ENCODE measurements around the gene BICDL2. TPM values are rescaled to one million over a fixed set of nuclear protein-coding genes. Genes with fewer than 3 reads are reported as not detected.

BICDL2 gene
- total RNA-seq, 4 donors from 2014 or later: 0.19 to 0.42 TPM; not detected in 2

DNA sequence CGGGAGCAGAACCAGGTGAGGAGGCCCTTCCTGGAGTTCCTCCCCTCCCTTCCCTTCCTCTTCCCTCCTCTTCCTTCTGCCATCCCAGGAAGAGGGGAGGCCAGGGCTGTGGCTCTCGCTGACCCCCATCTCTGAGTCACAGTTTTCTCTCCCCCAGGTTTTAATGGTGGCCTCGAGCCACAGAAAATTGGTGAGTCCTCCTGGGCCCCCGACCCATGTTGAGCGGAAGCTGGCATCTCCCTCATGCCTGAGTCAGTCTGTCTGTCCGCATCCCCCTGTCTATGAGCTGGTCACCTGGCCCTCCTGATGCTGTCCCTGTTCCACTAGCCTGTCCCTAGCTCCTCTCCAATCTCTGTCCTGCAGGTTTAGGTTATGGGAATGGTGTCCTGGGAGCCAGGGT lies 36.8 kb downstream of the BICDL2 start:
- Histone ChIP-seq H3K27me3 (peaks cover 0 to 65% (median 2%) of the 10 kb centered on the region in 4 donors), H3K9me3 (no peaks in the 10 kb centered on the region), H3K36me3 (no peaks in the 10 kb centered on the region), H3K4me1 (peaks cover 2 to 11% (median 9%) of the 10 kb centered on the region in 4 donors), H3K27ac (replicated peaks in 1 of 4) (no peak overlapping the region), H3K4me3 (no peak overlapping the region)
- intact Hi-C loops (cut with DNase I): no loop called here
- WGBS: 79% methylated on average over 6 of the region's 6 CpGs
- no peak for DNase-seq (ENCODE audit: extremely low spot score)
- TF ChIP-seq, protein P1, sequence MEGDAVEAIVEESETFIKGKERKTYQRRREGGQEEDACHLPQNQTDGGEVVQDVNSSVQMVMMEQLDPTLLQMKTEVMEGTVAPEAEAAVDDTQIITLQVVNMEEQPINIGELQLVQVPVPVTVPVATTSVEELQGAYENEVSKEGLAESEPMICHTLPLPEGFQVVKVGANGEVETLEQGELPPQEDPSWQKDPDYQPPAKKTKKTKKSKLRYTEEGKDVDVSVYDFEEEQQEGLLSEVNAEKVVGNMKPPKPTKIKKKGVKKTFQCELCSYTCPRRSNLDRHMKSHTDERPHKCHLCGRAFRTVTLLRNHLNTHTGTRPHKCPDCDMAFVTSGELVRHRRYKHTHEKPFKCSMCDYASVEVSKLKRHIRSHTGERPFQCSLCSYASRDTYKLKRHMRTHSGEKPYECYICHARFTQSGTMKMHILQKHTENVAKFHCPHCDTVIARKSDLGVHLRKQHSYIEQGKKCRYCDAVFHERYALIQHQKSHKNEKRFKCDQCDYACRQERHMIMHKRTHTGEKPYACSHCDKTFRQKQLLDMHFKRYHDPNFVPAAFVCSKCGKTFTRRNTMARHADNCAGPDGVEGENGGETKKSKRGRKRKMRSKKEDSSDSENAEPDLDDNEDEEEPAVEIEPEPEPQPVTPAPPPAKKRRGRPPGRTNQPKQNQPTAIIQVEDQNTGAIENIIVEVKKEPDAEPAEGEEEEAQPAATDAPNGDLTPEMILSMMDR (IDR thresholded peaks at IDR 0.05): no peak
- TF ChIP-seq EP300 (IDR thresholded peaks at IDR 0.05) (no peak), POLR2A (IDR thresholded peaks at IDR 0.05; ENCODE audit: low read depth) (no peak), POLR2AphosphoS5 (IDR thresholded peaks at IDR 0.05) (no peak)

DNA sequence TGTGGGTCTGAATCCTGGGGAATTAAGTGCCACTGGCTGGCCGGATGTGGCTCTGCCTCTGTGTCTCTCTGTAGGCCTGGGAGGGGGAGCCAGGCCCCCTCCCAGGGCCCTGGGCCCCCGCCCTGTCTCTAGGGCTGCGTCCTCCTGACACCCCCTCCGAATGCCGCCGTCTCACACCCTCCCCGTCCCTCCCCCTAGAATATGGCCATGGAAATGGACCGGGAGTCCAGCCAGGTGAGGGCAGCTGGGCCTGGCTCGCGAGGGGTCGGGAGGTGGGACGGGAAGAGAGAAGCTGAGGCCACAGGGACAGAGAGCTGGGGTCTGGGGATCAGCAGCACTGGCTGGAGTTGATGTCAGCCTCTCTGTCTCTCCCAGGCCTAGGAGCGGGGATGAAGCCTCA lies 40.4 kb downstream of the BICDL2 start:
- Histone ChIP-seq H3K36me3 (no peaks in the 10 kb centered on the region), H3K4me3 (no peak overlapping the region), H3K4me1 (no peaks in the 10 kb centered on the region), H3K27me3 (peaks cover 0 to 51% (median 0%) of the 10 kb centered on the region in 4 donors), H3K9me3 (no peaks in the 10 kb centered on the region), H3K27ac (replicated peaks in 1 of 4) (no peak overlapping the region)
- TF ChIP-seq POLR2A (IDR thresholded peaks at IDR 0.05; ENCODE audit: low read depth): no peak
- no peak for TF ChIP-seq POLR2AphosphoS5 (IDR thresholded peaks at IDR 0.05)
- TF ChIP-seq, protein P1 (IDR thresholded peaks at IDR 0.05): no peak
- no peak for TF ChIP-seq EP300 (IDR thresholded peaks at IDR 0.05)
- WGBS: 71% methylated on average over 9 of the region's 13 CpGs
- no peak for DNase-seq (ENCODE audit: extremely low spot score)
- intact Hi-C loops (cut with DNase I): no loop called here

DNA sequence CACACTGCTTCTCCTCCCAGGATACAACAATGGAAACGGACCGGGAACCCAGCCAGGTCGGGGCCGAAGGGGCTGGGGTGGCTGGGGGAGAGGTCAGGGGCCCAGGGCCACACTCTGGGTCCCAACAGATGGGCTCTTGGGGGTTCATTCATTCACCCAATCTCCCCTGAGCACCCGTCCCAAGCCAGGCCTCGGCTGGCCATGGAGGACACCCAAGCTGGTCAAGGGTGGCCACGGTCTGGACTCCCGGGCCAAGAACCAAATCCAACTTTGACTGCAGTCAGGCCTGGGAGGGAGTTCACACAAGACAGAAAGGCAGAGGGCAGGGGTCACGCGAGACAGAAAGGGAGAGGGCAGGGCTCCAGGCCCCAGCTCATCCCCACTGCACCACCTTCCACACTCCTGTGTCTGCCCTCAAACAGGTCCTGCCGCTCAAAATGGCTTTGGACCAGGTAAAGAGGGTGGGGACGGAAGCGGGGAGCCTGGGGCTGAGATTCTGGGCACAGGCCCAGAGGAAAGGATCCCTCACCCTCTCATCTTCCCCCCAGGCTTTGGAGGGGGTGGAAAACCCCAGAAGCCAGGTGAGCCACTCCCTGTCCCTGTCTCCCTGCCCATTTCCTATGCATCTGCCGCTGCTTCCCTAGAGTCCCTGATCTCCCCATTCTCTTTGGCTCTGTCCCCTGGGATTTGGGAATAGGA lies 44.2 kb downstream of the BICDL2 start:
- no peaks in the 10 kb centered on the region for H3K36me3 ChIP-seq
- H3K27me3 ChIP-seq: peaks cover 0 to 54% (median 0%) of the 10 kb centered on the region in 4 donors
- no peak overlapping the region for H3K27ac ChIP-seq (replicated peaks in 1 of 4)
- no peaks in the 10 kb centered on the region for H3K9me3 ChIP-seq
- H3K4me3 ChIP-seq: no peak overlapping the region
- TF ChIP-seq, protein P1 (IDR thresholded peaks at IDR 0.05): no peak
- no peak for TF ChIP-seq EP300 (IDR thresholded peaks at IDR 0.05)
- TF ChIP-seq POLR2A (IDR thresholded peaks at IDR 0.05; ENCODE audit: low read depth): no peak
- intact Hi-C loops (cut with DNase I): no loop called here
- no peaks in the 10 kb centered on the region for H3K4me1 ChIP-seq
- no peak for DNase-seq (ENCODE audit: extremely low spot score)
- 90% methylated on average over 12 of the region's 14 CpGs for WGBS

DNA sequence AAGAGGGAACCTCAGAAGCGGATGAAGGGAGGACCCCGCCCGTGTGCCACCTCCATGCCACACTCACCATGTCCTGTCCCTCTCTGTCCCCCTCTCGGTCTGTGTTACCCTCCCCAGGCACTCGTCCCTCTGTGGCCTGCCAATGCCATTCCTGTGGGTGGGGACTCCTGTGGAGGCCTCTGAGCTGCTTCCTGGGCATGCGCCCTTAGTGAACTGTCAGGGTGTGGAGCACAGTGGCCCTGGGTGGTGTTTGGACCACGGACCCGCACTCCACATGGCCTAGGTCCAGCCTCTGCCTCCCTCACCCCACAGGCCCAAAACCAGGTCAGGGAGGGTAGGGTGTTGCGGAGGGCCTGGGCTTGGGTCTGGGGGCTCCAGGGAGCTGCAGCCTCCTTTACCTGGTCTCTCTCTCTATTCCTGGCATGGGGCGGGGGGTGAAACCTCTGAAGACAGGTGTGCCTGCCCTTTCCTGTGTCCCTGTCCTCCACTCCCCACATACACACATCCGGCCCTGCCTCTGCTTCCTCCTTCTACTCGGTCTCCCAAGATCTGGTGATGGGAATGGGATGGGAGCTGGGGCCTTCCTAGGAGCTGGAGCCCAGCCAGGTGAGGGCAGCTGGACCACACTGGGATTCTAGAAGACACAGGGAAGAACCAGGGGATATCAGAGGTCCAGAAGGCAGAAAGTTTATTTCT lies 45.0 kb downstream of the BICDL2 start:
- TF ChIP-seq, protein P1 (IDR thresholded peaks at IDR 0.05): no peak
- TF ChIP-seq POLR2A (IDR thresholded peaks at IDR 0.05; ENCODE audit: low read depth) (no peak), POLR2AphosphoS5 (IDR thresholded peaks at IDR 0.05) (no peak), EP300 (IDR thresholded peaks at IDR 0.05) (no peak)
- H3K27ac ChIP-seq (replicated peaks in 1 of 4): no peak overlapping the region
- intact Hi-C loops (cut with DNase I): no loop called here
- no peak for DNase-seq (ENCODE audit: extremely low spot score)
- no peaks in the 10 kb centered on the region for H3K36me3 ChIP-seq
- peaks cover 0 to 56% (median 0%) of the 10 kb centered on the region in 4 donors for H3K27me3 ChIP-seq
- H3K9me3 ChIP-seq: no peaks in the 10 kb centered on the region
- no peaks in the 10 kb centered on the region for H3K4me1 ChIP-seq
- WGBS: 87% methylated on average over 8 of the region's 12 CpGs
- no peak overlapping the region for H3K4me3 ChIP-seq

All from esophagus muscularis mucosa (tissue), 4 donors.